ENCODE data around the gene RANBP3L.
A peak's percentile ranks its signal among the peaks of the same experiment; 100 is the strongest.
"Not testable (repeated sequence)": the region's sequence is repeated elsewhere in the genome, so short reads cannot be mapped to it uniquely, and the experiment has no call there.

The RANBP3L gene, protein sequence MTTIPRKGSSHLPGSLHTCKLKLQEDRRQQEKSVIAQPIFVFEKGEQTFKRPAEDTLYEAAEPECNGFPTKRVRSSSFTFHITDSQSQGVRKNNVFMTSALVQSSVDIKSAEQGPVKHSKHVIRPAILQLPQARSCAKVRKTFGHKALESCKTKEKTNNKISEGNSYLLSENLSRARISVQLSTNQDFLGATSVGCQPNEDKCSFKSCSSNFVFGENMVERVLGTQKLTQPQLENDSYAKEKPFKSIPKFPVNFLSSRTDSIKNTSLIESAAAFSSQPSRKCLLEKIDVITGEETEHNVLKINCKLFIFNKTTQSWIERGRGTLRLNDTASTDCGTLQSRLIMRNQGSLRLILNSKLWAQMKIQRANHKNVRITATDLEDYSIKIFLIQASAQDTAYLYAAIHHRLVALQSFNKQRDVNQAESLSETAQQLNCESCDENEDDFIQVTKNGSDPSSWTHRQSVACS

DNA sequence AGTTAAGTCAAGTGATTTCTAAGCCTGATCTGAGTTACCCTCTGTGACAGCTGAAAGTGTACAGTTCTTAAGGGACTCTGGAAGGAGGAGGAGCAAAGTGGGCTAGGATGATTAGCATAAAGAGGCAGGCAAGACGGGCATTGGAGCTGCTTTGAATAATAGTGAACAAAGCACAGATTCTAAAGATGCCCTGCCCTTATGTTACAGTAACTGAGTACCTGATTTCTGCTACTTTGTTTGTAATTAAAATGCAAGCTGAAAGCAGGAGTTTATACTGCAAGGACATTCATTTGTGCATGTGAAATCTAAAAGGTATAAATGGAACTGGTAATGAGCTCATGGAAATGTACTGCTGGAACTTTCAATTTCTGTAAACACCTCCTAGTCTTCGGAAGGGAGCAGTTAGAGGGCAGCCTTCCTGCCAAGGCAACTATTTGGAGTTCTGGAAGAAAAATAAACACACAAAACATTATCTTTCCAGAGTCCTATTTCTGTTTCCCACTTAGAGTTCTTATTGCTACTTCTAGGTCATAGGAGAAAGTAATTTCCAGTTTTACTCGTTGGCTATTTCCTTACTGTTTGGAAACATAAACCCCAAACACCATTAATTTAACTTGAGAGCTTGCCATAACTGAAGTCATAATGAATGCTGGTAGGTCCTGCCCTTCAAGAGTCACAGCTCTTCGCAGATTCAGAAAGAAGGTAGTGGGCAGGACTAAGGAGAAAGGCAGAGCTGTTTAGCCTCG is at the start of gene RANBP3L:
TSS of gene RANBP3L (minus strand) at position 45 of the 746 bp plus-strand sequence. CDS start 486 bp downstream, outside the sequence.
- no peak for DNase-seq

GRCh38 chr5:36346896-36347690 is 45.4 kb upstream of the RANBP3L start:
- no peak for DNase-seq

DNA sequence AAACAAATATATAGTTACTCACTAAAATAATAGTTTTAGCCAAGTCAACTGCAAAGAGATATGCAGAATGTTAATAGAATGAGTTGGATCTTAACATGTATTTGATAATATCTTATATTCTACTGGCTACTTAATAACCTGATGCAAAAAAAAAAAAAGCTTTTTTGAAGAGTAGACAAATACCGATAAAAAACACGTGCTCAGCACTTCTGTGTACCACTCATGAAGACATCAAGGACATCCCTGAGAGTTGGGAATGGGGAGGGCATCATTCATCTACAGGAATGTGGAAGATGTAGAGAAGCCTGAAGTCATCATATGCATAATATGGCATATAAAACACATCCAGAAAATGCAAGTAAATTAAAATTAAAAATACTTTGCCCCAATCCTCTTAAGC is 43.2 kb upstream of the RANBP3L start:
- no peak for DNase-seq

- not testable (repeated sequence) for DNase-seq
These were observed 40.0 kb upstream of the RANBP3L start for GRCh38 chr5:36341720-36342119.

GRCh38 chr5:36337597-36337996 is 35.9 kb upstream of the RANBP3L start:
- DNase-seq: no peak

GRCh38 chr5:36334315-36334714 is 32.6 kb upstream of the RANBP3L start:
- DNase-seq: peak; percentile 18

GRCh38 chr5:36332720-36333119 is 31.0 kb upstream of the RANBP3L start:
- not testable (repeated sequence) for DNase-seq

DNA sequence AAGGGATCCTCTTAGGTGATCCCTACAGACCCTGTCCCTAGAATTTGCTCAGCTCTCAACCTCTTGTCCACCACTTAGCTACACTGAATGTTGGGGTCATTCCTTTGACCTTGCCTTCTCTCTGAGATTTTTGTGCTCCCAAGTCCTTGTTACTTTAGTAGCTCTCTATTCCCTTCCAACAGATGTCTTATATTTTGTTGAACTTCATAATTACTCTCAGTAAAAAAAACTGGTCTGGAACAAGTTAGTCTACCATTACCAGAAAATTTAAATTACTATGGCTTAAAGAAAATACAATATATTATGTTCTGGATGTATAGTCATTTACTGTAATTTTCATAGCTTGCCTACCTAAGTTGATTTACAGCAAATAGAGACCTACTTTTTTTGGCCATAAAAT is 23.5 kb upstream of the RANBP3L start:
- DNase-seq: no peak

- DNase-seq: no peak
These were observed 22.5 kb upstream of the RANBP3L start for GRCh38 chr5:36323926-36324781.

- DNase-seq: no peak
These were observed 11.4 kb upstream of the RANBP3L start for GRCh38 chr5:36312953-36313672.

DNA sequence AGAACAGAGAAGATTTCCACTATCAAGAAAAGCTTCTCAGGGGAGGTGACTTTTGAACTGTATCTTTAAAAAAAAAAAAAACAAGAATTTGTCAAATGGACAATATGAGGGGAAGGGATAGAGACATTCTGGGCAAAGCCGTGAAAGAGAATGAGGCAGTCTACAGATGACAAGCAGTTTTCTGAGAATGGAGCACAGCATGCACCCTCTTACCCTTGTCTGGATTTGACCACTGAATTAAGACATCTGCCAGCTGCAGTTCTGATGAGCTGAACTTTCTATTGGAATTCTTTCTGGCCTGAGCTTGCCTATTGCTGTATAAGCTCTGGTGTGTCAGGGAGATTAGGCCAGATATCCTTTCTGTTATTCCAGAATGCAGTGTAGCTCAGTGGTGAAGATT is 10.3 kb upstream of the RANBP3L start:
- no peak for DNase-seq

GRCh38 chr5:36310138-36310537 is 8.4 kb upstream of the RANBP3L start:
- DNase-seq: no peak

DNA sequence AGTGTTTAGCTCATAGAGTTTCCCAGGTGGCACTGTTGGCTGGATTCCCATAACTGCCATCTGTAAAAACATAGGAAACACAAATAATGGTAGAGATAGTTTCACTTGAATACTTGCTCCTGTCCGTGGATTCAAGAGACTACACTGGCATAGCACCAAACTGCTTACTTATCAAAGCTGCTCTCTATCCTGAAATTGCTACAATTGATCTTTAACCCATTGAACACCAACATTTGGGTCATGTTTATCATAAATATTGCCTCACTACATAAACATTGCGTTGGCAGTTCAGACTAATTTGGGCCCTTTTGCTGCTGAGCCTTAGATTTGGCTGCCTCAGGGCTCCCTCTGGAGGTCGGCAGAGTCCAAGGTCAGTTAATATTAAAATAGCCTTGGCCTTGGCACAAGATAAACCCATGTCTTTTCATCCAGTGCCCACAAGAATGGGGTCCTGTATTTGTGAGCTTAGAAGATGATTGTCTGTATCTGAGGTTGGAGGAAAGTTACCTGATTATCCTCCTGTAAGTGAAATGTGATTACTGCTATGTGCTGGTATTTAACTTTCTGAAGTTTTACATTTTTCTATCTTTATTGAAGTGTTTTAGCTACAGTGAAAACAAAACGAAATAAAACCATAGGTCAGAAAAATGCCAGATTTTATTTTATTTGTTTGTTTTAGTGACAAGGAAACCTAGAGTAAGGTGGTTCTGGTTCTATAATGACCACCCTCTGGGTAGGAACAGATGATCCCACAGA is 4.0 kb upstream of the RANBP3L start:
- peak; percentile 52 for DNase-seq

DNA sequence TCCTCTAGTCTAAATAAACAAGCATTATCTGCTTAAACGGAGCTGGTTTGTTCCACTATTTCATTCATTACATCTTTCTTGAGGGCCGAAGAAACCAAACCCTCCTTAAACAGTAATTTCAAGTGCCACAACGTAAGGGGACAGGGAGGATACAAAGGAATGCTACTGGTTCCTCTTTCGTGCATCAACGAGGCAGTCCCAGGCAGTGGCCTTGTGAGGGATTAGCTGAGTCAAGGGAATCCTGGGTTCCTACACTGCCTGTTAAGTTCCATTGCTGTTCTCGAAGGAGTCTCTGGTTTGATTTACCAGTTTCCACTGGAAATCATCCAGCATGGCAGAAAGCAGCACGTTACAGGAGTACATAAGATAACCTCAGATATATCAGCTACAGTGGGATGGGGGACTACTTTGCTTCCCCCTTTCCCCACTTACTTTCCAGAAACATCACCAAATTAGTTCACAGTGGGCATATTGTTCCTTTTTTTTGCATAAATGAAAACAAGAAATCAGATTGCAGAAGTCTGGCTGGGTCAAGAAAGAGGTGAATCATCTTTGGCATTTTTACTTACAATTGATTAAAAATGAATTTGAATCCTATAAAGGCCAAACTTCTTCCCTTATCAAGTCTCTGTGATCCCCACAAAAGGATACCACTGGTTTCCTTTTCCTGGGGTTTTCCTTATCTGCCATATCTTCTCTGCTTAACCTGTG is 2.5 kb upstream of the RANBP3L start:
- DNase-seq: no peak

DNA sequence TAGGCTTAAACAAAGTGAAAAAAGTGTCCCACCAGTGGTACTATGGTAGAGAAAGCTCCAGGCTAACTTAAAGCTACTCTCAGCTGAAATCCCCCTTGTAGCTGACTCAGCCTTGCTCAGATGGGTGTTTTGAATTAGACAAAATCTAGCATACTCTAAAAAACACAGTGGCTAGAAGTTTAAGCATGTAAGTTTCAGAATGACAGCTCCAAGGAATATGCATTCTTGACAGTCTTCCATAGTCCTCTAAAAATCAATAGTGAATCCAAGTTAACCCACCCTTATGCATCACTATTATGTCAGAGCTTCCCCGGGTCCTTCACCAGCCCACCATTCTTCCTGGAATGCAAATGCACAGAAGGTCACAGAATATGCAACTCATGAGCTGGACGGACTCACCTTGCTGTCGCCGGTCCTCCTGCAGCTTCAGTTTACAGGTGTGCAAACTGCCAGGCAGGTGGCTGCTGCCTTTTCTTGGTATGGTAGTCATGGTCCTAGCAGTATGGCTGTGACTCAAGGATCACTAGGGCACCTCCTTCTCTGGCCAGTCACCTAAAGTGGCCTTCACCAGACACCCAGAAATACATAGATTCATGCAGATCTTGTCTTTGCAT is 668 bp downstream of the RANBP3L start:
- no peak for DNase-seq

DNA sequence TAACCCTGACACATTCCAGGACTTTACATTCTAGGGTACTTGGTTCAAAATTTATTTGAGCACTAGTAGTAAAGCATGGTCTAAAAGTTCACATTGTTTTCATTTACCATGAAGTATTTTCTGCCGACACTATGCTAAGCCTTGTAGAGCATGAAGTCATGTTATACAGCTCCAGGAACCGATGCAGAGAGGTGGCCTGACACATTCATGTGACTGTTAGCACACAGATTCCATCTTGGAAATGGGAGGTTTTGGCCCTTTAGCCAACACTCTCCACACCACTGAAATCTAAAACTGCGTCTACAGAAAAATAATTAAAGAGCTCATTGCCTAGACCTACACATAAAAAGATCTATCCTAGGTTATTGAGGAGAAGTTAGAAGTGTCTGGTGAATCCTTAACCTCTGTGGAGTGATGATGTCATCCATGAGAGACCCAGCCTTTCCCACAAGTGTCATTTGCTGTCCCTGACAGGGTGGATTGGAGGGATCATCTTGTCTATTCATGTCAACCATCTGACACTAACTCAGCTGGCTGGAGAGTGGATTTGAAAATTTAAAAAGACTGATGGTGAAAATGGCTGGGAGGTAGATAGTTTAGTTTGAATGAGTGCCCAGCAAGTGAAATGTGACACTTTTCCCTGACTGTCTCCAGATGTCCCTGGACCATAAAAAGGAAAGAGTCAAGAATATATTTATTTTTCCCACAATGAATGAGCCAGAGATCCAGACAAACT is 1.3 kb downstream of the RANBP3L start:
- peak; percentile 35 for DNase-seq

- DNase-seq: peak; percentile 73
These were observed 3.1 kb downstream of the RANBP3L start for GRCh38 chr5:36298552-36298951.

GRCh38 chr5:36297653-36298052 is 4.0 kb downstream of the RANBP3L start:
- DNase-seq: no peak
